AG04450 (cell line): ENCODE results near the gene PITPNB. TPM values are rescaled to one million over a fixed set of nuclear protein-coding genes. Genes with fewer than 3 reads are reported as not detected.

ENCODE experiments used
- CTCF ChIA-PET: fragments of 300-600, 350-600 bp; formaldehyde crosslinking; extraction: SDS; loops from one replicate; lab custom pipeline; 2022; ENCODE audit warnings: antibody characterized with exemption, inconsistent platforms; lab: Charles Lee
- POLR2A ChIA-PET: fragments of 350-600 bp; formaldehyde crosslinking; extraction: SDS; loops from one replicate; lab custom pipeline; 2021; ENCODE audit warnings: antibody characterized with exemption, inconsistent platforms; lab: Yijun Ruan, JAX
- DNase-seq: peaks from one replicate; pipeline ENCODE4 v3.0.0-alpha.2; 2011; ENCODE audit warnings: low read depth, low spot score
- H3K27ac ChIP-seq: one replicate; pipeline ENCODE4 v1.5.1; 2012; ENCODE audit warnings: low read depth, low read length, control low read depth
- H3K27me3 ChIP-seq: one replicate; pipeline ENCODE4 v1.6.0; 2012; ENCODE audit warnings: low read length; ENCODE audit not compliant: control insufficient read depth, insufficient read depth
- H3K4me3 ChIP-seq: 2 replicates; pipeline ENCODE4 v1.5.1; 2011; ENCODE audit warnings: mild to moderate bottlenecking, low read depth, low read length, control low read depth
- H3K9me3 ChIP-seq: 2 replicates; pipeline ENCODE4 v1.5.1; 2012; ENCODE audit warnings: low read length; ENCODE audit not compliant: control insufficient read depth, insufficient read depth
- CTCF ChIP-seq: IDR thresholded peaks from 2 replicates; pipeline ENCODE4 v1.5.1; 2011; ENCODE audit warnings: low read depth, low read length, control low read depth, inconsistent platforms
- polyA plus RNA-seq: library from polyadenylated mRNA; depleted of rRNA; stranded (reverse); fragments of >200 nt; gene quantifications from 2 replicates; pipeline ENCODE4 v1.2.3, GENCODE V29; 2011

The PITPNB gene
- polyA plus RNA-seq, 1 experiment: 119 TPM

DNA sequence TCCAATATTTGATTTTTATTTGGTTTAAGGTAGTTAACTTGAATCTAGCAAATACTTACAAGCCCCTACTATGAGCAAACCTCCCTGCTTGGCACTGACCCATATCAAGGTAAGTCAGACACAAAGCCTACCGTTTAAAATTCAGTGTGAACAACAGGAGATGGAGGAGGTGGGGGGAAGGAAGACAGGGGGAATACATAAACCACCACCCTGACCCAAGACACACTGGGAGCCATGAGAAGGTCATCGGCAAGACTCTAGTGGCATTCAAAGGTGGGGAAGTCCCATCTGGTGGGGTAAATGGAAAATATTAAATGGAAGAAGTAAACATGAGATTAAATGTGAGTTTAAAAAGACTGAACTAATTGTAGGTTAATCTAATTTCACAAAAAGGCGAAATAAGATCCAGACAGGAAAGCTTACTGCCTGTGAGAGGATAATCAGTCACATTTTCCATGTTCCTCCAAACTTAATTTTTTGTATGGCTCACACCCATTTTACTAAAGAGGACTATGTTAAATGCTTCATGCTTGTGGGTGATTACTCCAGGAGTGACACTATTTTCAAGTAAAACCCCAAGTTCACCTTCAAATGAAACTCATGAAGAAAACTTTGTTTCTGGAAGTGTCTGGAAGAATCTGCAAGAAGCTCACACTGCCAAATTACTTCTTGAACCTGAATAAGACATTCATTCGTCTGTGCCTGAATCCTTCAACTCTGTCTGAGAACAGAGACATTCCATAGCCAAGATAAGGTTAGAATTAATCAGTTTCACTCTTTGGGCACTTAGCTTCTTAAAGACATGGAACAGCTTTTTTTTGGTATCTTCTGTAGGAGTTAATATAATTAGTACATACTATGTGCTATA is 51.7 kb downstream of the PITPNB start:
- peak overlapping the region; percentile 98 for H3K27ac ChIP-seq
- POLR2A ChIA-PET: interaction anchor here (1.0 to 1.3 kb wide), 2 partner anchors 16 to 120 kb away, joined by 4 to 6 read pairs; no protein-coding TSS in a partner anchor
- CTCF ChIA-PET: interaction anchor here (2.4 to 2.6 kb wide), 2 partner anchors 11 to 13 kb away, joined by 8 to 17 read pairs; no protein-coding TSS in a partner anchor
- H3K4me3 ChIP-seq: no peak overlapping the region
- H3K9me3 ChIP-seq: no peaks in the 10 kb centered on the region
- H3K27me3 ChIP-seq: no peaks in the 10 kb centered on the region
- no peak for DNase-seq
- no peak for TF ChIP-seq CTCF

DNA sequence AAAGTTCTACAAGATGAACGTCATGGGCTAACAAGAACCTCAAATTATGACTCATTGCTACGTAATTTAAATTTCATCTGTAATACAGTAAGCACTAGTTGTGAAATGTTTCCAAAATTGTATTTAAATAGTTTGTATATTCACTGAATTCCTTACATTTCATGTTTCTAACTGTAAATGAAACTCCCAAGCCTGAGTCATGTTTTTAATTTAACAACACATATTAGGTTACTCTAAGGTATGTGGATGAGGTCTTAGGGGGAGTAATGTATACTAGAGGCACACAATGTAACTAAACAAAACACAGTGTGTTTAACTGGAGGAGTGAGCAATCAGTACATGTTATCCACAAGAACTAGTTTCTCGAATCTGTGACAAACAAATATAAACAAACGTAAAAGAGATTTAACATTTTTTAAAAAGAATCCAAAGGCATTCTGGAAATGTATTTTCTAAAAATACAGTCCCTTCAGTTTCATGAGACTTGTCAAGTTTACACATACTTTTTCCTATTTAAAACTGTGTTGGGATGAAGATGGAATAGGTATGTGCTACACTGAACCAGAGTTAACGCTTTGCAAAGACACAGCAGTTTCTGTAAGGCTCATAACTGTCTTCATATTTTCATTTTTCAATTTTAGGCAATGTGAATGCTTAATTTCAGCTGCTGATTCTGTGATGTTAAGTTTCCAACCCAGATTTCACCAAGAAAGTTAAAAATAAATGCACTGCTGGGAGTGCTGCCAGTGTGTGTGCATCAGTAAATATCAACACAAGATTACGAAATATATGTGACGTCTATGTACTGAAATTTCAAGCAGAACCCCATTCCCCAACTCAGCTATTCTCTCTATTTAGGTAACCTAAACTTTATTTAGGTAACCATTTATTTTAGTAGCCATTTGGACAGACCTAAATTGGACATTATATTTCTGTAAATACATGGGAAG is 52.6 kb downstream of the PITPNB start:
- no peak overlapping the region for H3K4me3 ChIP-seq
- no peaks in the 10 kb centered on the region for H3K9me3 ChIP-seq
- no peaks in the 10 kb centered on the region for H3K27me3 ChIP-seq
- peak overlapping the region; percentile 98 for H3K27ac ChIP-seq
- ChIA-PET CTCF (interaction anchor here (2.4 to 2.6 kb wide), 2 partner anchors 12 to 14 kb away, joined by 8 to 17 read pairs; no protein-coding TSS in a partner anchor), POLR2A (interaction anchor here (0.6 to 1.3 kb wide), 3 partner anchors 17 to 121 kb away, joined by 4 to 6 read pairs (median 4); no protein-coding TSS in a partner anchor)
- no peak for TF ChIP-seq CTCF
- DNase-seq: peak; percentile 94

GRCh38 chr22:27865496-27865895 is 53.6 kb downstream of the PITPNB start:
- DNase-seq: no peak
- POLR2A ChIA-PET: no interaction called here

DNA sequence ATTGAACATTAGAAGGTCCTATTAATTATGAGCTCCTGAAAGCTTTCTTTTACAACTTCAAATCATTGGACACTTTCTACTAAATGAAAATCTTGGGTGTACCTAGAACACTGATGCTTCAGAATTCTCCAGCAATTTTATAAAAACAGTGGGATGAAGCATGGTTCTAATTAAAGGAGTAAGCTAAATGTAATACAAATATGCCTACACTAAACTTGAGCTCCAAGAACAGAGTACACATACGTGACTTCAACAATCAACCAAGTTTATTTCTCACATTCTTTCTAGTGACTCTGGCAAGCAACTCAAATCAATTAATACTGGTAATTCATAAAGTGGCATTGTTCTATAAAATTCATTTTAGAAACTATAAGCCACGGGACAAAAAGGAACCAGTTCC is 55.5 kb downstream of the PITPNB start:
- Histone ChIP-seq H3K27me3 (no peaks in the 10 kb centered on the region), H3K9me3 (no peaks in the 10 kb centered on the region), H3K27ac (no peak overlapping the region), H3K4me3 (no peak overlapping the region)
- ChIA-PET CTCF (interaction anchor here (1.1 to 1.4 kb wide), 2 partner anchors 11 to 18 kb away, joined by 3 read pairs; no protein-coding TSS in a partner anchor), POLR2A (no interaction called here)
- no peak for TF ChIP-seq CTCF
- DNase-seq: no peak

More at GRCh38 chr22:27865496-27865895, 53.6 kb downstream of the PITPNB start:
- no peak overlapping the region for H3K4me3 ChIP-seq
- no peak for TF ChIP-seq CTCF
- no peaks in the 10 kb centered on the region for H3K27me3 ChIP-seq
- peak overlapping the region; percentile 86 for H3K27ac ChIP-seq
- H3K9me3 ChIP-seq: no peaks in the 10 kb centered on the region
- CTCF ChIA-PET: no interaction called here
